Gastrocnemius medialis (tissue), 4 donors: ENCODE data around the gene SLC35F6.

Experiments used
- POLR2A ChIP-seq, 2 donors: fragments of 450-650 bp; IDR thresholded peaks; one replicate each; pipeline ENCODE4 v1.6.1; 2017; ENCODE audit warnings: antibody characterized with exemption in 2 of 2, mild to moderate bottlenecking in 2 of 2, moderate library complexity in 2 of 2
- TF ChIP-seq, protein P1 (sequence below), 5 experiments: fragments of 450-650 bp in 3 of 5; fragments of 200-600 bp in 2 of 5; sonication (generic) in 2 of 5; IDR thresholded peaks in 4 of 5; conservative IDR thresholded peaks in 1 of 5; 1 replicate in 4 of 5; 2 replicates in 1 of 5; pipeline ENCODE4 v1.5.1; 2016 to 2019; ENCODE audit warnings: antibody characterized with exemption in 5 of 5, mild to moderate bottlenecking in 3 of 5, moderate library complexity in 3 of 5

DNA sequence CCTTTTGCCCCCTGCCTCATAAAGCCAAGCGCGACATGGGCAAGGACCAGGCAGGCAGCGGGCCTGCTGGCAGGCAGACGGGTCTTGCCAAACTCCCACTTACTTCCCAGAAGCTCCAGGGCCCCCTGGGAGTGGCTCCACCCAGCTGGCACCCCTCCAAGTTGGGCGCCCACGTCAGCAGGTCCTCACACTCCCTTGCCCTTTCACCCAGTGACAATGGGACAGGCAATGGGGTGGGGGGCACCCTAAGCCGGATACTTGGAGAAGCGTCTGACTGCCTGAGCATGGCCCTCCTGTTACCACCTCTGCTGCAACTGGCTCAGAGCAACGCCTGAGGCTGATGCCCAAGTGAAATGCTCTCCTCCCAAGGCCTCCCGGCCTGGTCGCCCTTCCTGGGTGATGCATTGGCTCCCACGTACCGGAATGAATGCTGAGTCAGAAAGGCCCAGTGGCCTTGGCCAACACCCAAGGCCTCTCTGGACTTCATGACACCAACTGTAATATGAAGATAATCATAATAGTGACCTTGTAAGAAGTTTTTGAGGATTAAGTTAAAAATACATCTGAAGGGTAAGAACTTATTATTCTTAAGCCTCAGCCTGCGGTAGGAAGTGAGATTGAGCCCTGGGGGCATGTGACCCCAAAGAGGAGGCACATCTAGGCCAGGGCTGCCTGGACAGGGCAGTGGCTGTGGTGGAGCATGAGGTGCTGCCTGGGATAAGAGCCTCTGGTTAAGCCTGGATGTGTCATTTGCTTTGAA lies 39.9 kb upstream of the SLC35F6 start:
- TF ChIP-seq, protein P1, sequence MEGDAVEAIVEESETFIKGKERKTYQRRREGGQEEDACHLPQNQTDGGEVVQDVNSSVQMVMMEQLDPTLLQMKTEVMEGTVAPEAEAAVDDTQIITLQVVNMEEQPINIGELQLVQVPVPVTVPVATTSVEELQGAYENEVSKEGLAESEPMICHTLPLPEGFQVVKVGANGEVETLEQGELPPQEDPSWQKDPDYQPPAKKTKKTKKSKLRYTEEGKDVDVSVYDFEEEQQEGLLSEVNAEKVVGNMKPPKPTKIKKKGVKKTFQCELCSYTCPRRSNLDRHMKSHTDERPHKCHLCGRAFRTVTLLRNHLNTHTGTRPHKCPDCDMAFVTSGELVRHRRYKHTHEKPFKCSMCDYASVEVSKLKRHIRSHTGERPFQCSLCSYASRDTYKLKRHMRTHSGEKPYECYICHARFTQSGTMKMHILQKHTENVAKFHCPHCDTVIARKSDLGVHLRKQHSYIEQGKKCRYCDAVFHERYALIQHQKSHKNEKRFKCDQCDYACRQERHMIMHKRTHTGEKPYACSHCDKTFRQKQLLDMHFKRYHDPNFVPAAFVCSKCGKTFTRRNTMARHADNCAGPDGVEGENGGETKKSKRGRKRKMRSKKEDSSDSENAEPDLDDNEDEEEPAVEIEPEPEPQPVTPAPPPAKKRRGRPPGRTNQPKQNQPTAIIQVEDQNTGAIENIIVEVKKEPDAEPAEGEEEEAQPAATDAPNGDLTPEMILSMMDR (IDR thresholded peaks at IDR 0.05 in 4 of 5, conservative IDR thresholded peaks at IDR 0.05 in 1 of 5) = no peak
- TF ChIP-seq POLR2A (IDR thresholded peaks at IDR 0.05) = no peak
